GM21526 (cell line): ENCODE measurements around the gene APC2.
"Not testable (repeated sequence)": the region's sequence is repeated elsewhere in the genome, so short reads cannot be mapped to it uniquely, and the experiment has no call there.

Experiments used
- ATAC-seq: cut with Tn5 transposase; IDR thresholded peaks from one replicate; pipeline ENCODE4 v1.9.1; 2021; ENCODE audit warnings: moderate library complexity; ENCODE audit not compliant: unreplicated experiment, low FRiP score

The APC2 gene

GRCh38 chr19:1475751-1476437 is 26.0 kb downstream of the APC2 start:
- ATAC-seq, result no peak

GRCh38 chr19:1477056-1477455 is 27.1 kb downstream of the APC2 start:
- ATAC-seq, result not testable (repeated sequence)

DNA sequence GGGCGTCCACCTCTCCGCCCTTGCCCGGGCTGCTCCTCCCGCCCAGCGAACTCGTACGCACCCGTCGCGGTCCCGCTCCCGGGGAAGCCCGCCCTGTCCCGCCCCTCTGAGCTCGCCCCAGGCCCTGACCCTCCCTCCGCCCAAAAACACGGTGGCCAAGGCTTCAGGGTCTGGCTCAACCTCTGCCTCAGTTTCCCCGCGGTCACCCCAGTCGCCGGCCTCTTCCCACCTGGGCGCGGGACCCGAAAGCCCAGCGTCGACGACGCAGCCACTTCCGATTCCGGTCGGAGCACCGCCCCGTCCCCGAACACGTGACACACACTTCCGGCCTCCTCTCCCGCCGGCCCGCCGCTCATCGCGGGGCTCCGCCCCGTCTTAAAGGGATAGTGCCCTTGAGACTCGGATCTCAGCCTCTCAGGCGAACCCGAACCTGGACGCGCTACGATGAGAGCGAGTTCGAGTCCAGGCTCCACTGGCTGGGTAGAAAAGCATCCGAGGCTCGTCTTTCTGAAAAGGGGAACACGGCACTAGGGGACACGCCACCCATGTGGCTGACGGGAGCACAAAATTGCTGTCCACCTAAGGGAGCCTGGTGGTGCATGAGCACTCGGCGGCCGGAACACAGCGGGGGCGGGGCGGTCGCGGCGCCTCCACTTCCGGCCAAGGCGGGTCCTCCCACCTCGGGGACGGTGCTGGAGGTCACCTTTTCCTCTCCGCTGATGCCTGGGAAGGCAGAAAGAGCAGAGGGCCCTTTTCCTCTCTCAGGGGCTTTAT is 29.2 kb downstream of the APC2 start, which contains the start of gene C19orf25:
Gene C19orf25, minus strand, starts transcription at position 282 of the 774 bp plus-strand sequence. CDS start 312 bp downstream, outside the sequence.
- peak; percentile 73 for ATAC-seq

DNA sequence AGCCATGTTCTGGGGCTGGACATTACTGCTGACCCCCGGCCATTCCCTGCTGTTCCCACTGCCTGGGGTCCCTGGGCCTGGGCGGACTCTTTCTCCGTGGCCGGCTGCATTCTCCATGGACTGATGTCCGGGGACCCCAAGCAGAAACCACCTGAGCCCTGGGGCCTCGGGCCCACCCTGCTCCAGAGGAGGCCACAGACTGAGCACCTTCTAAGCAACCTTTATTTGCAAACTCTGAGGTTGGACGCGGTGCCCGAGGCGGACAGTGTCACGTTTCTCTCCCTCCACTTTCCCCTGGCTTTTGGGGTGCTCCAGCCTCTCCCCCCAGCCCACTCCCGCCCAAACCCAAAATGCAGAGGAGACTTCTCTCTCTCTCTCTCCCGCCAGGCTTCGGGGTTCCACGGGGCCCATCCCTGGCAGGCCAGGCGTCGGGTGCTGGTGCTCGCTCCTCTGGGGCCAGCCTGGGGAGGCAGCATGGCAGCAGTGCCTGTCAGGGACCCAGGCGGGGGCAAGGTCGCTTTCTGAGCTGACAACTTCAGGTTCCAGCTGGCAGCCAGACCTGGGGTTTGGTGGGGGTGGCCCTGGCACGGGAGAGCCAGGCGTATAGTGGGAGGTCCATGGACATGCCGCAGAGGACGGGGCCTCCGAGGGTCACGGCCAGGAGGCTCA is 31.4 kb downstream of the APC2 start:
- ATAC-seq, result no peak

DNA sequence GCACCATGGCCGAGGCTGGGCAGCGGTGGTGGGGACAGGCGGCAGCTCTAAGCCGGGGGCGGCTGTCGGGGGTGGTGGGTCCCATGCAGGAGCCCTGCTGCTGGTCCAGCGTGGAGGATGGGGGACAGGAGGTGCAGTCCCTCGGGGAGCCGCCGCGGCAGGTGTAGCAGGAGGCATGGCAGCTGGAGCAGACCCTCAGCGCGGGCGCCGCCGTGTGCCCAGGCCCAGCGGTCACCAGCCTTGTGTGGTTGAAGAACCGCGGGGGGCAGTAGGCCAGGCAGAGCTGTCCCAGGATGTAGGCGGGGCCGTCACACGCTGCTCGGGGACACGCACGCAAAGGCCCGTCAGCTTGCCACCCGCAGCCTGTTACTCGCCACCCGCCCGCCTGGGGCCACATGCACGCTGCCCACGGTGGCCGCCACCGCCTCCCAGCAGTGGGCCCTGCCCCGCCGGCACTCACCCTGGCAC is 32.0 kb downstream of the APC2 start:
- no peak for ATAC-seq

DNA sequence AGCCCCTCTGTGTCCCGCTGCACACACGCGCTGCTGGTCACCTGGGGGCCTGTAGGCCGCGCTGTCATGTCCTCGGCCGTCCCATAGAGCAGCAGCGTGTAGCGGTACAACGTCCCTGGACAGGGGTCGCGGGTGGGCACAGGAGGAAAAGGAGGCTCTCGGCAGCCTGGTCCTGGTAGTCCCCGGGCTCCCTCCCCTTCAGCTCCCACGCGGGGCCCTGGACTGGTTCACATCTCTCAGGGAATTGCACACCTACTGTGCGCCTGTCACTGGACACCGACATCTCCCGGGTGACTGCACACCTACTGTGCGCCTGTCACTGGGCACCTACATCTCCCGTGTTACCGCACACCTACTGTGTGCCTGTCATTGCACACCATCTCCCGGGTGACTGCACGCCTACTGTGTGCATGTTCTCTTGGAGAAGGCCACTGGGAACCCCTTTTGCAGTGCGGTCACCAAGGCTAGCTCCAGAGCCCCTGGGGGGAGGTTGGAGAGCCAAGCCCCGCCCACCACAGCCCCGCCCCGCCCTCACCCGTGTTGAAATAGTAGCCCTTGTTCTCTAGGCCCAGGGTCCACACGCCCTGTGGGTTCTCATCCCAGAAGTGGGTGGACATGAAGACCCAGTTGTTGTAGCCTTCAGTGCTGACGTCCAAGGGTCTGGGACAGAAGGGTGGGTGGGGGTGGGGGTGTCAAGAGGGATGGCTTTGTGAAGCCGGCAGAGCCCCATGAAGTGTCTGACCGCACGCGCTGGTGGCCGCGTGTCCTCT is 32.6 kb downstream of the APC2 start:
- no peak for ATAC-seq

DNA sequence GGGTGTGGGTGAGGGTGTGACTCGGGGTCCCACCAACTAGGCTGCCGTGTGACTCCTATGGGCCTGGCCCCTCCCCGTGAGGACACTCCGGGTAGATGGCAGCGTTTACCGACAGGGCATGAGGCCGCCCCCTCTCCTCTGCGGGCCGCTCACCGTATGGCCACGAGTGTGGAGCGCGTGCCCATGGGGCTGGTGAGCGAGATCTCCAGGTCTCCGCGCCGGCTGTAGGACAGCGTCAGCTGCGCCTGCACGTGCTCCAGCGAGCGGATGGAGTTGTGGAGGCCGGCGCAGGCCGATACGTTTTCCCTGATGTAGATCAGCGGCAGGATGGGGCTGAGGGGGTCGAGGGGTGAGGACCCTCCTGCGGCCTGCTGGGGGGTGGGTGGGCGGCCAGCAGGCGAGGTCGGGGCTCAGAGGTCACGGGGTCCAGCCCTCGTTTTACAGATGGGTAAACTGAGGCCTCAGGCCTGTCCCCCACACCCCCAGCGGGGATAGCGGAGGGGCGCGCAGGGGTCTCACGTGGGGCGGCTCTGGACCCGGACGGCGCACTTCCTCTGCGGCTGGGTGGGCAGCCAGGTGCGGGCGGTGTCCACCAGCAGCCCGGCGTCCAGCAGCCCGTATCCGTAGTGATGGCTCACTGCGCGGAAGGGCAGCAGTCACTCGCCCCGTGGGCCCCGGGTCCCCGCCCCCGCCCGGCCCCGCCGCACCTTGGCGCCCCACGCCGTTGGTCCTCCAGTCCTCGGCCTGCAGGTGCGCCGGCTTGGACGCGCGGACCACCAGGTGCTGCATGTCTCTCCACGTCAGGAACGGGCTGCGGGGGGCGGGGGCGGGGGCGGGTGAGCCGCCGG is 33.4 kb downstream of the APC2 start:
- no peak for ATAC-seq

DNA sequence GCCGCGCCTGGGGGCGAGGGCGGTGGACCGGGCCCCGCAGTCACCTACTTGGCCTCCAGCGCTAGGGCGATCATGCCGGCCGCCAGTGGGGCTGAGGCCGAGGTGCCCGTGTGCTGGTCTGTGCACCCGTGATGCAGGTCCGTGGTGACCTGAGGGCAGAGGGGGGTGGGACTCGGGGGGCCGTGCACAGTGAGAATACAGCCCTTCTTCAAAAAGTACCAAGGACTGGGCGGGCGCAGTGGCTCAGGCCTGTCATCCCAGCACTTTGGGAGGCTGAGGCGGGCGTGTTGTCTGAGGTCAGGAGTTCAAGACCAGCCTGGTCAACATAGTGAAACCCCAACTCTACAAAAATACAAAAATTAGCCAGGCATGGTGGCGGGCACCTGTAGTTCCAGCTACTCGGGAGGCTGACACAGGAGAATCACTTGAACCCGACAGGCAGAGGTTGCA is 34.1 kb downstream of the APC2 start:
- ATAC-seq, result no peak

- ATAC-seq, result no peak
These were observed 37.0 kb downstream of the APC2 start for GRCh38 chr19:1486720-1487575.

DNA sequence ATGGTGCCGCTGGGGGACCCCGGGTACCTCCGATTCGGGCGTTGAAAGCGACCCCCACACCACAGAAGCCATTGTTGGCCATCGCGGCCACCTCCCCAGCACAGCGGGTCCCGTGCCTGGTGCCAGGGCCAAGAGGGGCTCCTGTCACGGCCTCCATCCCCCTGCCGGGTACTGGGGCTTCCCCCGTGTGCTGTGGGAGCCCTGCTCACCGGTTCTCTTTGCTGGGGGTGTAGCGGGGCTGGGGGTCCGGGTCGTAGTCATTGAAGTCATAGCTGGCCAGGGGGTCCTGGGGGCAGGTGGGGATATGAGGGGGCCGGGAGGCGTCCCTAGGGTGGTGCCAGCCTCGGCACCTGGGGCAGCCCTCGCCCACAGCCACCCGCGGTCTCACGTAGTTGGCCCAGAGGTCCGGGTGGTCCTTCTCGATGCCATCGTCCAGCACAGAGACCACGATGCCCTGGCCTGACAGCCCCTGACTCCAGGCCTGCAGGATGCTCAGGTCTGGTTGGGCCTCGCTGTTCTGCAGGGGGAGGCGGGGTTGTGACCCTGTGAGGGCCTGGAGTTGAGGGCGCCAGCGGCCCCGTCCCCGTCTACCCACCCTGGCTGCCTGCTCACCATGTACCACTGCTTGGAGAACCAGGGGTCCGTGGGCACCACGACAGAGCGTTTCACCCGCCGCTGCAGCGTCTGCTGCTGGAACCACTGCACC is 37.8 kb downstream of the APC2 start:
- ATAC-seq, result no peak

DNA sequence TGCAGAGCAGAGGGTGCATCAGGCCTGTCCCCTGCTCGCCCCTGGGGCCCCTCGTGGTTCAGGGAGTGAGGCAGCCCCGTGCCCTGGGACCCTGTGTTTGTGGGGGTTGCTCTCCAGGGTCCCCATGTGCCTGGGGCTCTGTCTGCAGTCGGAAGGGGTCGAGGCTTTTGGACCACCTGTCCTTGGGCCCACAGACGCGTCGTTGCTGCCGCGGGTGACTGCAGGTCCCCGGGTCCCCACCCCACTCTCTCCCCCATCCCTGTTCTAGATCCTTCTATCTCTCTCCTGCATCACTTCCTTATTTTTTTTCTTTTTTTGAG is 38.3 kb downstream of the APC2 start:
- no peak for ATAC-seq

DNA sequence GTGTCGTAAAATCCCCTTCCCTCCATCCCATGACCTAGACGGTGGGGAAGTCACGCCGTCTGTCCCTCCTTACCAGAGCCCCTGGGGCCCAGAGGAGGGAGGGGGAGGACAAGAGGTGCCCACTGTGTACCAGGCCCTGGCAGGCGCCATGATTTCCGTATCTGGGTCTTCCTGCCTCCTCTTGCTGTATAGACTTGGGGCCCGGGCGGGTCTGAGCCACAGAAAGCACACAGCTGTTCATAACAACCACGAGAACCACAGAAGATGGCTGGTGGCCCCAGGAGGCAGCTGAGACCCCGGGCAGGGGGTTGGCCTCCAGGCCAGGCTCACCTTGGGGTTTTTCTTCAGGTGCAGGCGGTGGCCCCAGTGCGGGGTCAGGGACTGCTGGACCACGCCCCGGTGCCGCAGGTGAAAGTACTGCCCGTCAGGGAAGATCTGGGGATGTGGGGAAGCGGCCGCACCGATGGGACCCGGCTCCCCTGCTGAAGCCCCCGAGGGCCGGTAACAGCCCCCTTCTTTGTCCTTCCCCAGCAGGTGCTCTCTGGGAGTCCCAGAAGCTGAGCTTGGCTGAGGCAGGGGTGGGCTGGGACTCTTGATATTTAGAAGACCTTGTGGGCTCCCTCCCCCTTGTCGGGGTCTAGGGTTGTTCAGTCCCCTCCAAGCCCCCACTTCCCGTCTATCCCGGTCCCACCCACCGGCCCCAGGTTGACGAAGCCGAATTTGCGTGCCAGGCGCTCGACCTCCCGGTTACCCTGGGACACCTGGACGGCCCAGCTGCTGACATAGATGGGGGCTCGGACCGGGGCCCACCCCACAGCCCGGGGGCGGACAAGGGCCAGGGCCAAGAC is 39.8 kb downstream of the APC2 start:
- no peak for ATAC-seq

GRCh38 chr19:1490311-1491113 is 40.6 kb downstream of the APC2 start, which contains the start of gene PCSK4:
Gene PCSK4, minus strand, starts transcription at chr19:1490350. Its CDS starts 4 bp downstream, at chr19:1490346.
- peak; percentile 62 for ATAC-seq

GRCh38 chr19:1491114-1491848 is 41.4 kb downstream of the APC2 start, which contains the start of gene REEP6:
Gene REEP6, plus strand, starts transcription at chr19:1491181. Its CDS starts 89 bp downstream, at chr19:1491270.
- no peak for ATAC-seq

- ATAC-seq, result no peak
These were observed 41.9 kb downstream of the APC2 start for GRCh38 chr19:1491849-1492170.
